GDM1 (cell line): ENCODE measurements around the gene PCDHB10.
"Not testable (repeated sequence)": the region's sequence is repeated elsewhere in the genome, so short reads cannot be mapped to it uniquely, and the experiment has no call there.

Experiments
- DNase-seq: peaks from one replicate; lab custom pipeline; 2025; lab: John Stamatoyannopoulos, UW

Gene PCDHB10

GRCh38 chr5:141188682-141189081, 3.5 kb upstream of the PCDHB10 start:
- DNase-seq: not testable (repeated sequence)

GRCh38 chr5:141189131-141189530, 3.0 kb upstream of the PCDHB10 start:
- not testable (repeated sequence) for DNase-seq

- DNase-seq: not testable (repeated sequence)
Measured at GRCh38 chr5:141194332-141194731, 2.2 kb downstream of the PCDHB10 start.

GRCh38 chr5:141196363-141196762, 4.2 kb downstream of the PCDHB10 start:
- DNase-seq: no peak

GRCh38 chr5:141199359-141200235, 7.4 kb downstream of the PCDHB10 start, which contains the start of gene PCDHB11:
PCDHB11 (plus strand) TSS chr5:141199627; CDS start chr5:141199775, 148 bp downstream.
- DNase-seq: no peak

GRCh38 chr5:141201126-141201525, 9.0 kb downstream of the PCDHB10 start:
- not testable (repeated sequence) for DNase-seq

GRCh38 chr5:141201646-141202045, 9.5 kb downstream of the PCDHB10 start:
- not testable (repeated sequence) for DNase-seq

- DNase-seq: no peak
Measured at GRCh38 chr5:141208478-141208877, 16.3 kb downstream of the PCDHB10 start, which contains the start of gene PCDHB12. PCDHB12 (plus strand) TSS chr5:141208719; CDS start chr5:141208908, 189 bp downstream.

GRCh38 chr5:141210281-141210680, 18.1 kb downstream of the PCDHB10 start:
- not testable (repeated sequence) for DNase-seq

- not testable (repeated sequence) for DNase-seq
Measured at GRCh38 chr5:141210849-141211248, 18.7 kb downstream of the PCDHB10 start.

GRCh38 chr5:141213656-141214339, 21.6 kb downstream of the PCDHB10 start, which contains the start of gene PCDHB13:
PCDHB13 (plus strand) TSS chr5:141213919; CDS start chr5:141214124, 205 bp downstream.
- not testable (repeated sequence) for DNase-seq

- DNase-seq: not testable (repeated sequence)
Measured at GRCh38 chr5:141214583-141214982, 22.4 kb downstream of the PCDHB10 start.

- not testable (repeated sequence) for DNase-seq
Measured at GRCh38 chr5:141215504-141215903, 23.4 kb downstream of the PCDHB10 start.

- DNase-seq: not testable (repeated sequence)
Measured at GRCh38 chr5:141216035-141216434, 23.9 kb downstream of the PCDHB10 start.

- DNase-seq: peak; percentile 6
Measured at GRCh38 chr5:141223112-141223783, 31.1 kb downstream of the PCDHB10 start, which contains the start of gene PCDHB14. PCDHB14 (plus strand) TSS chr5:141223343; CDS start chr5:141223506, 163 bp downstream.

GRCh38 chr5:141224844-141225243, 32.7 kb downstream of the PCDHB10 start:
- not testable (repeated sequence) for DNase-seq

GRCh38 chr5:141225421-141225820, 33.3 kb downstream of the PCDHB10 start:
- DNase-seq: not testable (repeated sequence)

GRCh38 chr5:141234109-141234667, 42.0 kb downstream of the PCDHB10 start:
- no peak for DNase-seq

- DNase-seq: not testable (repeated sequence)
Measured at GRCh38 chr5:141235922-141236321, 43.8 kb downstream of the PCDHB10 start.

- DNase-seq: no peak
Measured at GRCh38 chr5:141236516-141237313, 44.6 kb downstream of the PCDHB10 start.

GRCh38 chr5:141241496-141241895, 49.3 kb downstream of the PCDHB10 start:
- no peak for DNase-seq
